ENCODE measurements around the gene EPHB2.

The EPHB2 gene

GRCh38 chr1:22752339-22752738 is 41.7 kb downstream of the EPHB2 start:
- no peak for DNase-seq

- no peak for DNase-seq
Observed at GRCh38 chr1:22753481-22753971, 42.9 kb downstream of the EPHB2 start.

GRCh38 chr1:22754106-22754768 is 43.6 kb downstream of the EPHB2 start:
- DNase-seq = no peak

- no peak for DNase-seq
Observed at GRCh38 chr1:22754824-22755223, 44.2 kb downstream of the EPHB2 start.

GRCh38 chr1:22755641-22756040 is 45.0 kb downstream of the EPHB2 start:
- DNase-seq = no peak

- no peak for DNase-seq
Observed at GRCh38 chr1:22756125-22756735, 45.6 kb downstream of the EPHB2 start.

- no peak for DNase-seq
Observed at GRCh38 chr1:22760455-22760854, 49.8 kb downstream of the EPHB2 start.

GRCh38 chr1:22761101-22761500 is 50.5 kb downstream of the EPHB2 start:
- DNase-seq = no peak

GRCh38 chr1:22761821-22762220 is 51.2 kb downstream of the EPHB2 start:
- no peak for DNase-seq

- no peak for DNase-seq
Observed at GRCh38 chr1:22763487-22764200, 53.0 kb downstream of the EPHB2 start.

- DNase-seq = no peak
Observed at GRCh38 chr1:22767852-22768251, 57.2 kb downstream of the EPHB2 start.

GRCh38 chr1:22769932-22770331 is 59.3 kb downstream of the EPHB2 start:
- DNase-seq = no peak

GRCh38 chr1:22772014-22772413 is 61.4 kb downstream of the EPHB2 start:
- no peak for DNase-seq

- no peak for DNase-seq
Observed at GRCh38 chr1:22773981-22774832, 63.6 kb downstream of the EPHB2 start.

GRCh38 chr1:22774833-22775182 is 64.2 kb downstream of the EPHB2 start:
- no peak for DNase-seq

- no peak for DNase-seq
Observed at GRCh38 chr1:22775478-22775877, 64.8 kb downstream of the EPHB2 start.

- no peak for DNase-seq
Observed at GRCh38 chr1:22776035-22776613, 65.5 kb downstream of the EPHB2 start.

- no peak for DNase-seq
Observed at GRCh38 chr1:22777388-22778057, 66.9 kb downstream of the EPHB2 start.

- no peak for DNase-seq
Observed at GRCh38 chr1:22778408-22778807, 67.8 kb downstream of the EPHB2 start.

GRCh38 chr1:22778862-22779520 is 68.4 kb downstream of the EPHB2 start:
- DNase-seq = no peak

- no peak for DNase-seq
Observed at GRCh38 chr1:22780696-22781095, 70.1 kb downstream of the EPHB2 start.

- no peak for DNase-seq
Observed at GRCh38 chr1:22781483-22781882, 70.8 kb downstream of the EPHB2 start.
